ENCODE data around the gene PHAF1.

GRCh38 chr16:67116388-67117311 lies 6.9 kb downstream of the PHAF1 start:
- TF ChIP-seq EZH2 (IDR thresholded peaks at IDR 0.05; ENCODE audit: borderline replicate concordance, low read length) (no peak), CTCF (IDR thresholded peaks at IDR 0.05; ENCODE audit: low read length) (no peak)
